NOMO-1 (cell line): ENCODE results near the gene TBCD.
A peak's percentile ranks its signal among the peaks of the same experiment; 100 is the strongest.

Experiments used
- DNase-seq, 2 experiments: peaks; one replicate each; lab custom pipeline; 2025; ENCODE audit not compliant: unreplicated experiment in 2 of 2; lab: John Stamatoyannopoulos, UW

Gene TBCD

DNA sequence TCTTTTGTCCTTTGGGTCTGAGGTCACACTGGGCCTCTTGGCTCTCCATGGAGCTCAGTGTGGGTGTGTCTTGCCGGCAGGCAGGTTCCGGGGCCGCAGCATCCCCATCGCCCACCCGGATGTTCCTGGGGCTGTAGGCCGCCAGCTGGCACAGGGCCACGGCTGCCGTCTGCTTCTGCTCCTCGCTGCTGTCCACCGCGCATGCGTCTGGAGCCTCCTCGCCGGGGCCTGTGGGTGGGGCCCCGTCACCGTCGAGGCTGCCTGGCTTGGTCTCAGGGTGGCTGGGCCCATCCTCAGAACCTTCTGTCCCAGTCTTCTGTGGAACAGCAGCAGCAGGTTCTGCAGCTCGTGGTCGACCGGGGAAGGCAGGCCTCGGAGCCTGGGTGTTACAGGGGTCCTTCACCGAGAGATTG, 78.4 kb downstream of the TBCD start:
- no peak for DNase-seq

DNA sequence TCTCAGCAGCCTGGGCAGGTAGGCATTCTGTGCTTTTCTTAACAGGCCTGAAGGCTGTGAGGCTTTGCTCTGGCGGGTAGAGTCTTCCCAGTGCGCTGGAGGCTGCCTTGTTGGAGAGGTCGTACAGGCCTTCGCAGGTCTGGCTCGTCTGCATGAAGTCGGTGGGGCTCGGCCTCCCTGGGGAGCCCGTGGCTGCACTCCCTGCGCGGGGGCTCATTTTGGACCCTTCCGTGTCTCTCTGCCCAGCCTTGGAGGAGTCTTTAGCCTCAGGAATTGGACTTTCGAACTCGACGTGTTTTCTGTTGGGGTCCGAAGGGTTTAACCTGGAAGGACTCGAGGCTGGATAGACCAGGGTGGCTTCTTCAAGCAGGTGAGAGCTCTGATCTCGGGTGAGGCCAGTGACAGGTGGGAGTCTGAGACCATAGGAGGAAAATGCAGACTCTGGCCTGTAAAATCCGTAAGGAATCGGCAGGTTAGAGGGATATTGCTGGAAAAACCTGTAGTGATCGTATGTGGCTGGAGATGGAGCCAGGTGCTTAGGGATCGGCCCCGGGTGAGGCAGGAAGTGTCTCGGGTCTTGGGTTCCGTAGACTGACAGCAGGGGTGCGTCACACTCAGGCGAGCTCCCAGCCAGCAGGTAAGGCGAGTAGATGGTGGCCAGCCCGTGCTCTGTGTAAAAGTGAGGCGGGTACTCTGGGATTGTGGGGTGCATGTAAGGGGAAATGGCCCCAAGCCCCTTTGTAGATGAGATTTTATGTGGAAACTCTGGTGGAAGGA, 79.4 kb downstream of the TBCD start:
- DNase-seq: no peak

DNA sequence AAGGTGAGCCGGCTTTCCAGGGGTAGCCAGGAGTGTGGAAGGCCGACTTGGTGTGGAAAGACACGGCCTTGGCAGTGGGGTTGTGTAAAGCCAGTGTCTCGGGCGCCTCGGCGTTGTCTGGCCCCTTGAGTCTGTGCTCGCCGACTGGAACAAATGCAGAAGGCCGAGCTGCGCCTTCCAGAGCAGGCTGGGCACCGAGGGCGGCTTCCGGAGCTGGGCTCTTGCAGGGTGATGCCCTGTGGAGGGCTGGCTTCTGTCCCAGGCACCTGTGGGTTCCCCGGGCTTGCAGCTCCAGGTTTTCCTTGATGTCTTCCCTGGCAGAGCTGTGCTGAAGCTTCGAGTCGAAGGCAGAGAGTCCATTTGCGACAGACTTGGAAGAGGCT, 79.9 kb downstream of the TBCD start:
- no peak for DNase-seq

DNA sequence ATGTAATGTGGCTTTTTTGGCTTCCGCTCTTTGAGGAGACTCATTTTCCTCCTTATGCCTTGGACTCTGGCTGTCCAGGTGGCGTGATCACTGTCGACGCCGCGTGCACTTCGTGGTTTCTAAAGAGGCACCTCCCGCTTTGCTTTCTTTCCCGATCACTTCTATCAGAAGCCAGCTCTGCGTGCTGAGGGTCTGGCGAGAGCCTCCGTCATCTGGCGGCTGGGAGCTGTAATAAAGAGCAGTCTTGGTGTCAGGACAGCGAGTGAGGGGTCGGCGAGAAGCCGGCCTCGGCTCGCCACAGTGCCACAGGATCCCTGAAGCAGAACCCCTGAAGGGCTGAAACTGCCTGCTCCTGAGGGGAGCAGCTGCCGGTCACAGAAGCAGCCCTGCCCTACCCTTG, 80.5 kb downstream of the TBCD start:
- DNase-seq: no peak

DNA sequence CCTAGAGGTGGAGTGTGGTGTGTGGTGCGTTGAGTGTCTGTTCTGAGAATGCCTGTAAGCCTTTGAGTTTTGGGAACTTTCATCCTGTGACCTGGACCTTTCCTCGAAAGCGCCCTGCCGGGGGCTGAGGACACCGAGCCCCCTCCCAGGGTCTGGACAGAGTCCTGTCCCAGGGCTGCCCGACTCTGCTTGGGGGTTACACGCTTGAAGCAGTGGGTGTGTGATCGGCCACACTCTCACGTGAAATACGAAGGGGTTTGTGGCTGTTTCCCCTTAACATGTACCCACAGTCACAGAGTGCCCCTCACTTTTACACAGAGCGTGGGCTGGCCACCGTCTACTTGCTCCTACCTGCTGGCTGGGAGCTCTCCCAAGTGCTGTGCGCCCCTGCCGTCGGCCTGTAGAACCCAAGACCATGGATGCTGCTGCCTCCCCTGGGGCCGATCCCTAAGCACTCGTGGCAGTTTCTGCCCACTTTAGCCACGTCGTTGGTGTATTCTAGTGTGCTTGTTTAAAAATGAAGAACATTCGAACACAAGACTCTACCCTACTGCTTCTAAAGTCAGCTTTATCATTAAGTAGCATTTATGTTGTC, 81.1 kb downstream of the TBCD start:
- DNase-seq: no peak

DNA sequence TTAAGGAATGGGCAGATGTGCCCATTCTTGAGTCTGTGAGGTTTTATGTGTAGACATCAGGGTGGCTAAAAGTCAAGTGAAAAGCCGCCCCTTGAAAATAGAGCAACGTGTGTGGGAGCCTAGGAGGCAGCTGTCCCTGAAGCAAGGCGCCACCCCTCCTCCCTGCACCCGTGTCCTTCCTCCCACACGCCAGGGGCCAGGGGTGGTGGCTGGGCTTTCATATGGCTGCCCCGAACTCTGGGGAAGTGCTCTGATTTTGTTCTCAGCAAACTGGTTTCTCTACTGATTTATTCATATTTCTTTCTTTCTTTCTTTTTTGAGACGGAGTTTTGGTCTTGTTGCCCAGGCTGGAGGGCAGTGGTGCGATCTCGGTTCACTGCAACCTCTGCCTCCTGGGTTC, 83.3 kb downstream of the TBCD start:
- DNase-seq: no peak

DNA sequence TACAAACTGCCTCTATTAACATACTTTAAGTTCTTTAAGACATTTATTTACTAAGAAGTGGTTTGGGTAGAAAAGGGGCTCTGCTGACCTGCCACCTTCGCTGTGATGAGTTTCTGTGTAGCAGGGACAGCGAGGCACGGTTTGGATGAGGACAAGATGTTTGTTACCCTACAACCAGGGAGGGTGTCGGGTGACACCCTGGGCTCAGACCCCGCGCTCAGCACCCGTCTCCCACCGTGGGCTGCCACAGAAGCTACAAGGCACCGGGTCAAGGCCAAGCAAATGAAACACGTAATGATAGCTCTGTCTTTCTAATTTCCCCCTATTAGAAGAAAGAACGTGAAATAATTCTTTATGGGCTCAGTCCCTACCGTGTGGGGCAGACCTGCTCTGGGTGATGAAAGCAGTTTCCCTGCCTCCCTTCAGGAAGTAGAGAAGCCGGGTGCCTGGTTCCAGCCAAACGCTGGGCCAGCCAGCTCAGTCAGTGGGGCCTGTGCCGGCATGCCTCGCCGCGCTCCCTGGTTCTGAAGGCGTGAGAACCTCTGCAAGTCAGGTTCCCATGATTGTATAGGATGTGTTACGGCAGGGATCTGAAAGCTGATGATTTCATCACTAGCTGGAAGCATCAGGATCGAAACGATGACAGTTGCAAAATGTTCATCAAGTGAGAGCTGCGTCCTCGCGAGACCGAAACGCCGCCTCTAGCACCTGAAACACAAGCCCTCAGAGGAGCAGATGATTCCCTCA, 84.1 kb downstream of the TBCD start:
- DNase-seq: no peak

DNA sequence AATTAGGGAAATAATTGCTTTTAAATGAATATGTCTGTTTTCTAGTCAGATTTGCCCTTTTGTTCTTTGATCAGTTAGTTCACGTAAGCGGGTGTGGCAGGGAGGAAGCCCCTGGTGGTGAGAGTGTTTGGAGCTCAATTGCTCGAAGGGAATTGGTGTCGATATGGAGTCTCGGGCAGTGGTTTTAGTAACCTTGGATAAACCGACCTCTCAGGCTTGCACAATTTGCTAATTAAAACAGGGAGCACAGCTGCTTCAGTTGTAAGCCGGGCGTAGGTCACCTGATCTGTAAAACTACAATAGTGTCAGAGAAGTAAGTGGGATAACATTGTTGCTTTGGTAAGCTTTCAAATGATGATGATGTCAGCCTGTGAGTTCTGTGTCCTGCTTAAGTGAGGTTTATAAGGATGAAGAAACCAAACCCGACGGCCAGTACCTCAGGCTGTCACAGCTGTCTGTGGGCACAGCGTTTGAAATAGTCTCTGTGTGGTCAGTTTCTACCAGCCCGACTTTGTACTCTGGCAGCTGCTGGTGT, 85.0 kb downstream of the TBCD start:
- peak; percentile 45 to 69 for DNase-seq

DNA sequence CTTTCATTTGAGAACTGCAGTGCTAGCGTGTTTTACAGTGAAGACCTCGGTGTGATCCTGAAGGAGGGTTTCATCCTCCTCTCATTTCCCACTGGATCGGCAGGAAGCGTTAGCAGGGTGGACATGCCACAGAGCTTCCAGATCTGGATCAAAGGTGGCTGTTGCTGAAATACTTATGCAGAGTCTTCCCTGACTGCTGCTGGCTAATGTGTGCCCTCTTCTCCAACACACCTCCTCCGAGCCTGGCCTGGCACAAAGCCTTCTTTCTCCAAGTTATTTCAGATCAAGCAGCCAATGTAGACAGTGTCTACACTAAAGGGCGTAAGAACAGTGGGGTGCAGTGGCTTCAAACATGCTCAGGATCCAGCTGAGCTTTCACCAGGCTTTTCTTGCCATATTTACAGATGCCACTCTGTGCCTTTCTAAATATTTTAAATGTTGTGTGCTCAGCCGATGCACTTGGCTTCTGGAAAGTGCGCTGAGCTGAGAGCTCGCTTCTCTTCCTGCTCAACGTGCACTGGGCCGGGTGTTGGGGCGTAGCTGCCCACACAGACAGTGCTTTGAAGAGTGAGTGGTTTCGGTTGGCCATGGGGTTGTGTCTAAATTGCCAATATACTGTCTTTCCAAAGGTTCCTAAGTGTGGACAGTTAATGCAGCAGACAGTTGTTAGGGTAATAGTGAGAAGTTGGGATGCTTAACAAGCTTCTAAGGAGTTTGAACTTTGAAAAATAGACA, 85.9 kb downstream of the TBCD start:
- peak; percentile 4 to 46 for DNase-seq

DNA sequence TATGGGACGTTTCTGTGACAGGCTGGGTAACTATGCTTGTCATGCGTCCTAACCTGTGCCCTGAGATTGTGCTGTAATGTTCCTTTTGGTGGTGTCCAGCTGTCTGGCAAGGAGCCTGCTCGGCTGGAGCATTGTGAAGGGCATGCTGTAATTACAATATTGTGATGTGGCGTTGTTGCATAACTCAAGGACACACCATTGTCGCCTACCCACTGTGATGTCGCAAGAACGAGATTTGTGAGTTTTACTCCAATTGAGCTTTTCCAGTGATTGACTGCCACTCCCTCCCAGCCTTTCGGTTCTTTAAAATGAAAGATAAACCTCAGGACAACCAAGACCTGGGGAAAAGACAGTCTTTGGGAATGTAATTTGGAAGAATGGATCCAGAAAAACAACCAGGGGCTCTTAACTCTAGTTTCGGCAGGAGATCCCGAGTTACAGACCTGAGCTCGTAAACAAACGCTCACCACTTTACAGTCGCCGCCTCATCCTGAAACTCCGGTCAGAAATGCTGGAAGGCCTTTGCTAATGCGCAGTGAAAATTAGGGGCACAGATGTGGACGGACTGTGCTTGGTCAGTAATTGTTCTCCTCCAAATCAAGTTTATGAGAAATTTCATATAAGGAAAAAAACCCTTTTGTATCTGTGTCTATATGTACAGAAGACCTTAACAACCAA, 86.7 kb downstream of the TBCD start:
- DNase-seq: peak; percentile 68 to 93

DNA sequence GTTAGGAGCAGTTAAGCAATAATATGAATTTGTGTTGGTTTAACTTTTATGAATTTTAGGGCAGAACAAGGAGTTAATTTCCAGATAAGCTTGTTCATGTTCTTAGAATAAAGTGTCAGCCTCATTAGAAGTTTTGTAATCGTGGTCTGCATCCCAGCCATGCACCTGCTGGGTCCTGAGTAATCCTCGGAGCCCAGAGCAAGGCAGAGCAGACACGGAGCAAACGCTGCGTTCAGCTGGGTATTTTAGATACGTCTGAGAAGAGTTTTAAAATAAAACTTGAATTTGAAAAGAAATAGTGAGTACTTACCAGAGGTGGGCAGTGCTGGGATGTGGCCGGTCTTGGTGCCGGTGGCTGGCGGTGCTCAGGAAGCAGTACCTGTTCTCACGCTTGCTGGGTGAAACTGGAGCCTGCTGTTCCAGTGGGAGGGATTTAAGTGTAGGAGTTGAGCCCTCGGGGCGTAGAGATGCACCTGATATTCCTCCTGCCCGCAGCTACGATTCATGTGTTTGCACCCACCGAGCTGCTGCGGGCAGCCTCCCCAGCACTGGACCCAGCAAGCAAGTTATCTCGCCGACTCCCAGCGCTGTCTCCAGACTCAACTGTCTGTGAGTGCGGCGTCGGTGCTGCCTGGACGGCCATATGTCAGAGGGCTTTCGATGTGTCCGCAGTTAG, 87.9 kb downstream of the TBCD start, which contains the start of gene ZNF750:
Gene ZNF750, minus strand, starts transcription at position 406 of the 676 bp plus-strand sequence. CDS start 7,568 bp downstream, outside the sequence.
- DNase-seq: no peak

DNA sequence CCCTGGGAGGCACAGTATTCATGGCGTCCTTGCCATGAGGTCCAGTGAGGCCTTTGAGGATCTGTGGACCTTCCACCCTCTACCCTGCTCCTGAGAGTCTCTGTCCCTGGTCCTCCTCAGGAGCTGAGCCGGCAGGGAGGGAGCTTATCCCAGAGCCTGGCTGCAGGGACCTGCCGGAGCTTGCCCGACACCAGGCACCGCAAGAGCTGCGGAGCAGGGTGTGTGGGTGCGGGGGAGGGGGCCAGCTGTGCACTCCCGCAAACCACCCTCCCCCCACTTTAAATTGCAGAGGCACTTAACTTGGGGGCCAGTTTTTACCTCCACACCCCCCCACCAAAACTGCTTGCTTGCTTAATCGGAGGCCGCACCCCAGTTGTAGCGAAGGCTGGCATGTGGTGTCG, 88.6 kb downstream of the TBCD start:
- no peak for DNase-seq

DNA sequence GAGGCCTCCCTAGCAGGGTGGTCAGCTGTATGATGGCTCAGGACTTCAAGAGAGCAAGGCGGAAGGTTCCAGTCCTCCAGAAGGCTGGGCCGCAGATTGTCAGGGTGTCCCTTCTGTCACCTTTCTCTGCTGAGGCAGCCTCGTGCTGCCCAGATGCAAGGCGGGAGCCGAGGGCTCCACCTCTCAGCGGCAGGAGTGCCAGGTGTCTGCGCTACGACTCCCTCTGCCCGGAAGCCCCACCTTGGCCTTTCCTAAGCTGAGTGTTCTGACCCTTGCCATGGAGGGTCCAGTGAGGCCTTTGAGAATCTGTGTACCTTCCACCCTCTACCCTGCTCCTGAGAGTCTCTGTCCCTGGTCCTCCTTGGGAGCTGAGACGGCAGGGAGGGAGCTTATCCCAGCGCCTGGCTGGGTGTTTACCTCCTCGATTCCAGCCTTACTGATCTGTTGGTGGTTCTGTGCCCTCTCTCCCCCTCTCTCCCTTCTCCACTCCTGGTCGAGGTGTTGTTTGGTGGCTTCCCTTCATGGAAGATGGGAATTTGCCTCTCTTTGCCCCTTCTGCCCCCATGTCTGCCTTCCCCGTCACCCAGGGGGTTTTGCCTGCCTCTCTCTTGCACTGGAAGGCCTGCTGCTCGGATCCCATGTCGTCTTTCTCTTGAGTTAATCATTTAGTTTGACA, 90.2 kb downstream of the TBCD start:
- no peak for DNase-seq

DNA sequence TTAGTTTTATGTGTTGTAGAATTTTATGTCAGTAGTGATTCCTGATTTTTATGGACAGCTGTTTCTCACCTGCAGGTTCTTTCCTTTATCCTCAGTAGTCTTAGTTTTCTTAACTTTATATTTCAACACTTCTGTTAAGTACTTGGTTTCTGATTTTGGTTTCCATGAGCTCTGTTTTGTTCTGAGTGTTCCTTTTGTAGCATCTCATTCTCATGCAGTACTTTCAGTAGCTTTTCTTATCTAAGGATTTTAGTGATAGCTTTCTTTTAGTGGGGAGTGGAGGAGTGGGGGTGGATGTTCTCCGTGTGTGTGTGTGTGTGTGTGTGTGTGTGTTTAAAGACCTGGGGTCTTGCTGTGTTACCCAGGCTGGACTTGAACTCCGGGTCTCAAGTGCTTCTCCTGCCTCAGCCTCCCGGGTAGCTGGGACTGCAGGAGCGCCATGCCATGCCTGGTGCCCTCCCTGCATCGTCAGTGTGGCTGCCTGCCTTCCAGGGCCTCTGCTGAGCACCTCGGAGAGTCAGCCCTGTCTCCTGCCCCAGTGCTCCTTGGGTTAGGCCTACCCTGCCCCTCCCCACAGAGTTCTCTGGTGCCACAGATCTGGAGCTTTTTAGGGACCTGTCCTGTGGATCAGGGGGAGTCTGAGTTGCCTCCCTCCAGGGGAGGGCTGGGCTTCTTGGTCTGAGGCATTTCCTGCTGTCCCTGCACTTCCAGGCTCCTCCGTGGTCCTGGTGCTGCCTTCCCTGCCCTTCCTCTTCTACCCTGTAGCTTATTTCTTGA, 92.2 kb downstream of the TBCD start:
- DNase-seq: no peak

DNA sequence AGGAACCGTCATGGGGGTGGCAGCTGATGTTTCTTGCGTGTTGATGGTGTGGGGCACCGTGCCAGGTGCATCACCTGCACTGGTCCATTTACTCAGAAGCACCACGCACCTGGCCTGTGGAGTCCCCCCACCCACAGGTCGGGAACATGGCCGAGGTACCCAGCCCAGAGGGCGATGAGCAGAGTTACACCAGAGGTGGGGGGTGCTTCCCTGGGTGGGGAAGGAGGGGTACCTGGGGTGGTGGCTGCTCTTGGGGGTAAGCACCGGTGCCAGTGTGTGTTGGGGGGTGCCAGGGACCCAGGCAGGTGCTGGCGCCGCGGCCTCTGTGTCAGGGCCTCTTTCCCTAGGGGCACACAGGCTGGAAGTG, 92.9 kb downstream of the TBCD start:
- no peak for DNase-seq

DNA sequence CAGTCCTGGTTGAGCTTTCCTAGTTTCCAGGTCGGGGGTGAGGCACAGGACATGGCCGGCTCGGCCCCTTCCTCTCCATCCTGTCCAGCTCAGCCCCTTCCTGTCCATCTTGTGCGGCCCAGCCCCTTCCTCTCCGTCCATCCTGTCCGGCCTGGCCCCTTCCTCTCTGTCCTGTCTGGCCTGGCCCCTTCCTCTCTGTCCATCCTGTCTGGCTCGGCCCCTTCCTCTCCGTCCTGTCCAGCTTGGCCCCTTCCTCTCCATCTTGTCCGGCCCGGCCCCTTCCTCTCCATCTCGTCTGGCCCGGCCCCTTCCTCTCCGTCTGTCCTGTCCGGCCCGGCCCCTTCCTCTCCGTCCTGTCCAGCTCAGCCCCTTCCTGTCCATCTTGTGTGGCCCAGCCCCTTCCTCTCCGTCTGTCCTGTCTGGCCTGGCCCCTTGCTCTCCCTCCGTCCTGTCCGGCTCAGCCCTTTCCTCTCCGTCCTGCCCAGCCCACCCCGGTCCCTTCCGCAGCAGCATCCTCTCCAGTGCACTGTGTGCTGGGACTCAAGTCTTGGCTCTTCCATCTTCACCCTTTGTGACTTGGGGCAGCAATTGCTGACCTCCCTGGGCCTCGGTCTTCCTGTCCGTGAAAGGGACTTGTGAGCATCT, 93.4 kb downstream of the TBCD start:
- DNase-seq: no peak

DNA sequence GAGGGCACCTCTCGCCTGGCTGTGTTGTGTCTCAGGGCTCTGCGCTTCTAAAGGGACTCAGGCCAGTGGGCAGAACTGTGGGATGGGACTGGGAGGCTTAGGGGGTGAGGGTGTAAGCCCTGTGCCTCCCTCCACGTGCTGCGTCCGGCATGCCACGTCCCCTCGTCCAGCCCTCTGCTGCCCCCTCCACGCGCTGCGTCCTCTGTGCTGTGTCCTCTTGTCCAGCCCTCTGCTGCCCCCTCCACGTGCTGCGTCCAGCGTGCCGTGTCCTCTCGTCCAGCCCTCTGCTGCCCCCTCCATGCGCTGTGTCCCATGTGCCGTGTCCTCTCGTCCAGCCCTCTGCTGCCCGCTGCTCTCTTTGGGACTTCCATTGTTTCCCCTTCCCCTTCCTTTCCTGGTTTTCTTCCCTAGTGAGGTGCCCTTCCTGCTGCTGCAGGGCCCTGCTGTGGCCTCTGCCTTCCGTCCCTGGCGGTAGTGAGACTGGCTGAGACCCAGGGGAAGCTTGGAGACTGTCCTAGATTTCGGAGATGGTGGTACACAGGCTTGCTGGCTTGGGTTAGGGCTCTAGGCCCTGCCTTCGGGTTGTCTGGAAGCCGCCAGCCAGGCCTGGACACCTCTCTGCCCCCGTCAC, 94.3 kb downstream of the TBCD start:
- no peak for DNase-seq
